CD4-positive, alpha-beta T cell treated with Interleukin-17A for 1 hour (primary cell): ENCODE results near the gene ZNF496.
"Not testable (repeated sequence)": the region's sequence is repeated elsewhere in the genome, so short reads cannot be mapped to it uniquely, and the experiment has no call there.

Experiments used
- DNase-seq: peaks from one replicate; pipeline ENCODE4 v3.0.0-alpha.2; 2020

The ZNF496 gene

DNA sequence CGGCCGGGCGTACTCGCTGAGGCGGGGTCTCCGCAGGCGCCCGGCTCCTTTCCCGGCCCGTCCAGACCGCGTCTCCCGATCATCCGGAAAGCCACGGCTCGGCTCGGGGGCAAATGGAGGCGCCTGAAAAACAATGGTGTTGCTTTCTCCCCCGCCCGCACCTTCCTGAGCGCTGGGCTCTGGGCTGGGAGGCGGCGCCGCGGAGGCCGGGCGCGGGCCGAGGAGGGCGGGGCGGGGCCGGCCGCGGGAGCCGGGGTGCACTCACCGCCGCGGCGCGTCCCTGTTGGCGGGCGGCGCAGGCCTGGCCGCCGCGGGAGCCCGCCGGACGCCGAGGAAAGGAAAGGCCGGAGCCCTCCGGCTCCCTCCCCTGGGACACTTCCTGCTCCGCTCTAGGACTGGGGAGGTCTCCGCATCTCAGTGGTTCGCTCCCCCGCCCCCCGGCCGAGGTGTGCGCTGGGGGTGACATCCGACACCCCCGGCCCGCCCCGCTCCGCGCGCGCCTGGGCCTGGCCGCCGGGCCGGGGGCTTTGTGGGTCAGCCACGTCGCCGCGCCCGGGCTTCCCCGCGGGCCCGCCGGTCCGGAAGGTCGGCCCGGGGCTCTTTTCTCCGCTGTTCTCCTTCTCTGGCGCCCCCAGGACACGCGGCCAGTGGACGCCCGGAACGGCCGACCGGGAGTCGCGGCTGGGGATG is at the start of gene ZNF496:
ZNF496 (minus strand) TSS at position 343 of the 690 bp plus-strand sequence. CDS start 2,289 bp downstream, outside the sequence.
- peak; percentile 66 for DNase-seq

DNA sequence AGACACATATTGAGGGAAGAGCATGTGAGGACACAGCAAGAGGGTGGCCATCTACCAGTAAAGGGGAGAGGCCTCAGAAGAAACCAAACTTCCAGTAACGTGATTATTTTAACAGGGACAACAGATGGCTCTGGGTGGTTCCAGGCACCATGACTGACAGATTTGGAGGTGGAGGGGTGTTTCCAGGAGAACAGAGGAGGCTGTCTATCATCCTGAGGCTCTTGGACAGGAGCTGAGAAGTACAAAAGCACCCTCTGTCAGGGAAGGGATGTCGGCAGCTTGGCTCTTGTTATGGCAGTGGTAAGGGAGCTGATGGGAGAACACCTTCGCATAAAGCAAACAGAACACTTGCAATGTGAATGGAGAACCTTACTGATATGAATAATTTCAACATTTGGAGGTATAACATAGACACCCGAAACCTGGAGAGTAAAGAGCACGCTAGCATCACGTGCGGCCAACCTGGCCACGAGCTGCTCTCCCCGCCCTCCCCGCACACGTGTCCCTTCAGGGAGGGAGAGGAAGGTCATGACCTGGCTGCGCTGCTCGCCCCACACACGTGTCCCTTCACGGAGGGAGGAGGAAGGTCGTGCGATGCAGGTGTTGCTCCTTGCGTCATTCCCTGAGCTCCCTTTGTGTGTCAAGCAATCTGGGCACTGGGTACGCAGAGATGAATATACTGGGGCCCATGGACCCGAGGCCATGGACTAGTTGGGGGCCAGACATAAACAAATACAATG is 46.8 kb upstream of the ZNF496 start:
- DNase-seq: no peak

GRCh38 chr1:247377656-247378055 is 46.0 kb upstream of the ZNF496 start:
- not testable (repeated sequence) for DNase-seq

- no peak for DNase-seq
These were observed 45.0 kb upstream of the ZNF496 start for GRCh38 chr1:247376659-247377058.

DNA sequence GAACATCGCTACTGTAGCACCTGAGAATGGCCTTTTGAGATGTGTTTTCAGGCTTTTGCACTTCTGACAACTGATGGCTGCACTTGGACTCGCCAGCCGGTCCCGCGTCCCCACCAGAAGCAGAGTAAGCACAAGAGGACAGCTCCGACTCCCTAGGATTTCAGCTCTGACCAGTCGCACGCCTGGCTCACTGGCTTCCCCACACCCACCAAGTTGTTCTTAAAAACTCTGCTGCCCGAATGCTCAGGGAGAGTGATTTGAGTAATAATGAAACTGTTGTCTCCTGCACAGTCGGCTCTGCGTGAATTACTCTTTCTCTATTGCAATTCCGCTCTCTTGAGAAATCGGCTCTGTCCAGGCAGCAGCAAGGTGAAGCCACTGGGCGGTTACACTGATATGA is 44.1 kb upstream of the ZNF496 start:
- DNase-seq: no peak

GRCh38 chr1:247374651-247375334 is 43.1 kb upstream of the ZNF496 start:
- not testable (repeated sequence) for DNase-seq

DNA sequence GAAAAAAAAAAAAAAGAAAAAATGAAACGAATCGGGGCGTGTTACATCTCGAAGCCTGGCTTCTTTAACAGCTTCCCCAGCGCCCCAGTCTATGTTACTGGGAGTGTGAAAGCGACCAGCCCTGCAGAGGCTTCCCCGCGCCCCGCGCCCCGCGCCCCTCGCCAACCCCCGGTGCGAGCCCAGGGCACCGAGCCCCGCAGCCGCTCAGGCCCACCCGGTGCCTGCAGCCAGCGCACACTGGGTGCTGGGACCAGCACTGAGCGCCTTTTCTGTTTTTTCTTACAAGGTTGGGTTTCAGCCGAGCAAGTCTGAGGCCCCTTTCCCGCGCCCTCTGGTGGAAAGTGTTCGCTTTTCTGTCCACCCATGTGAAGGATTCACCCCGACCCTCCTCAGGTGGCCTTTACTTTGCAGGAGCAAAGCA is 42.1 kb upstream of the ZNF496 start:
- peak; percentile 64 for DNase-seq

GRCh38 chr1:247371801-247372259 is 40.2 kb upstream of the ZNF496 start:
- DNase-seq: no peak

GRCh38 chr1:247370786-247371732 is 39.4 kb upstream of the ZNF496 start:
- no peak for DNase-seq

DNA sequence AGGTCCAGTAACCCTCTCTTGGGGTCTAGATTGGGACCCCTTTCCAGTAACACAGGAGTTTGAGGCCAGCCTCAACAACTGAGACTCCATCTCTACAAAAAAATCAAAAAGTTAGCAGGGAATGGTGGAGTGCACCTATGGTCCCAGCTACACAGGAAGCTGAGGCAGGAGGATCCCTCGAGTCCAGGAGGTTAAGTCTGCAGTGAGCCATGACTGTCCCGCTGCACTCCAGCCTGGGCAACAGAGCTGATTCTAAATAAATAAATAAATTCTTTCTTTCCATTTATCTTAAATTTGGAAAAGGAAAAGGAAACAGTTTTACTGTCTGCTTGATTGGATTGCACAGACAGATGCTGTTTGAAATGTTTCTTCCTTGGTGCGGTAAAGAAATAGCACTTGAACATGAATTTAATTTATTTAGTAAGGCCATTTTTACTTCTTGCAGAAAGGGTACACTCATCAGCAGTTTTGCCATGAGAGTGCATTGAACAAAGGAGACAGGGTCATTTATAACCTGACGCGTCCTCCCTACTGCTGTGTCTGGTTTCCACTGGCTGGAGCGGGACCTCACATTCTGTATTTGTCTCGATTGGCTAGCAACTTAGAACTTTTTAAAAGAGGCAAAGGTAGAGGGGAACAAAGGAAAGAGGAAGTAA is 37.0 kb upstream of the ZNF496 start:
- DNase-seq: no peak

DNA sequence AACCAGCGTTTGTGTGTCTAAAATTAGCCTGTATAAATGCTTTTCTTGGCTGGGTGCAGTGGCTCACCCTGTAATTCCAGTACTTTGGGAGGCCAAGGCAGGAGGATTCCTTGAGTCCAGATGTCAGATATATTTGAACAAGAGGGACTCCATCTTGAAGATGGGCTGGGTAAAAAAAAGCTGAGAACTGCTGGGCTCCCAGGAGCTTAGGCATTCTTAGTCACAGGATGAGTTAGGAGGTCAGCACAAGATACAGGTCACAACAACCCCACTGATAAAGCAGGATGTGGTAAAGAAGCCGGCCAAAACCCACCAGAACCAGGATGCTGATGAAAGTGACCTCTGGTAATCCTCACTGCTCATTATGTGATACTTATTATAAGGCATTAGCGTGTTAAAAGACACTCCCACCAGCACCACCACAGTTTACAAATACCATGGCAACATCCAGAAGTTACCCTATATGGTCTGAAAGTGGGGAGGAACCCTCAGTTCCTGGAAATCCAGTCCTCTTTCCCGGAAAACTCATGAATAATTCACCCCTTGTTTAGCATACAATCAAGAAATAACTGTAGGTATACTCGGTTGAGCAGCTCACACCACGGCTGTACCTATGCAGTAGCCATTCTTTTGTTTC is 36.2 kb upstream of the ZNF496 start:
- DNase-seq: no peak

- no peak for DNase-seq
These were observed 35.4 kb upstream of the ZNF496 start for GRCh38 chr1:247366926-247367645.

DNA sequence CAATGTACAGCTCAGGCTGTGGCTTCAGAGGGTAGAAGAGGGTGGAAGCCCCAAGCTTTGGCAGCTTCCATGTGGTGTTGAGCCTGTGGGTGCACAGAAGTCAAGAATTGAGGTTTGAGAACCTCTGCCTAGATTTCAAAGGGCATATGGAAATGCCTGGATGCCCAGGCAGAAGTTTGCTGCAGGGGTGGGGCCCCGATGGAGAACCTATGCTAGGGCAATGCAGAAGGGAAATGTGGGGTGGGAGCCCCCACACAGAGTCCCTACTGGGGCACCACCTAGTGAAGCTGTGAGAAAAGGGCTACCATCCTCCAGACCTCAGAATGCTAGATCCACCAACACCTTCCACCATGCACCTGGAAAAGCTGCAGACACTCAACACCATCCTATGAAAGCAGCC is 34.7 kb upstream of the ZNF496 start:
- not testable (repeated sequence) for DNase-seq

DNA sequence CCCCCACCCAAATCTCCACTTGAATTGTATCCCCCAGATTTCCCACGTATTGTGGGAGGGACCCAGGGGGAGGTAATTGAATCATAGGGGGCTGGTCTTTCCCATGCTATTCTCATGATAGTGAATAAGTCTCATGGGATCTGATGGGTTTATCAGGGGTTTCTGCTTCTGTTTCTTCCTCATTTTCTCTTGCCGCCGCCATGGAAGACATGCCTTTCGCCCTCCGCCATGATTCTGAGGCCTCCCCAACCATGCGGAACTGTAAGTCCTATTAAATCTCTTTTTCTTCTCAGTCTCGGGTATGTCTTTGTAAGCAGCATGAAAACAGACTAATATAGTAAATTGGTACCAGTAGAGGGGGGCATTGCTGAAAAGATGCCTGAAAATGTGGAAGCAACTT is 33.4 kb upstream of the ZNF496 start:
- DNase-seq: no peak

GRCh38 chr1:247363000-247363399 is 31.3 kb upstream of the ZNF496 start:
- not testable (repeated sequence) for DNase-seq

DNA sequence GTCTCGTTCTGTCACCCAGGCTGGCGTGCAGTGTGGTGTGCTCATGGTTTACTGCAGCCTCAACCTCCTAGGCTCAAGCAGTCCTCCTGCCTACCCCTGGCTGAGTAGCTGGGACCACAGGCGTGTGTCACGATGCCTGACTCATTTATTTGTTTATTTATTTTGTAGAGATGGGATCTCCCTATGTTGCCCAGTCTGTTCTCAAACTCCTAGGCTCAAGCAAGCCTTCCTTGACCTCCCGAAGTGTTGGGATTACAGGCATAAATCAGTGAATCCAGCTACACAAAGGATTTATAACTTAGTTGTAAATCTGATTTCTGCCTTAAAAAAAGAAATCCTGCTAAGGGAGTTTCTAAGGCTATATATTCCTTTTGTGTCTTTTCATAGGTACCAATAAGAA is 30.5 kb upstream of the ZNF496 start:
- DNase-seq: no peak

- DNase-seq: no peak
These were observed 29.5 kb upstream of the ZNF496 start for GRCh38 chr1:247360991-247361731.

GRCh38 chr1:247360116-247360898 is 28.6 kb upstream of the ZNF496 start:
- DNase-seq: no peak

GRCh38 chr1:247359559-247359958 is 27.9 kb upstream of the ZNF496 start:
- DNase-seq: no peak
